C4-2B (cell line): ENCODE data around the gene GABBR1.

Experiments
- CTCF ChIP-seq: fragments of 450-650 bp; conservative IDR thresholded peaks from 2 replicates; pipeline ENCODE4 v1.5.1; 2017; ENCODE audit warnings: mild to moderate bottlenecking
- ZFX ChIP-seq: fragments of 450-650 bp; IDR thresholded peaks from 2 replicates; pipeline ENCODE4 v1.6.1; 2017

GRCh38 chr6:29584821-29585220 lies 48.2 kb downstream of the GABBR1 start, which contains the start of gene OR2H2:
- TF ChIP-seq CTCF (no peak), ZFX (no peak)
